ENCODE measurements around the gene DHX15.

DNA sequence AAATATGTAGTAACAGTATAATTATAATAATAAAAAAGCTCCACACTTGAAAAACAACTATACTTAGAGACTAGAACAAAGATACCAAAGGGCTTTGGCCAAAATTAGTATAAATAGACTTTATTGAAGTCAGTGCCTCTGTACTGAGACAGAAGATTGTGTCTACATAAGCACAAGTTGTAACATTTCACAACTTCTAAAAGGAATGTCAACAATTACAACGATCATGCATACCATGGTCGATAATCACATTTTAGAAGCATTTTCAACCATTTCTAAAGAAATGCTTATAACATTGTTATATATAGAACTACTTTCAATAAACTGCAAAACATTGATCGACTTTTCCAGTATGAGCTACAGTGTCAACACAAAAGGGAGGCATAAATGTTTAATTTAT lies 57.0 kb downstream of the DHX15 start:
- TF ChIP-seq, protein P1, sequence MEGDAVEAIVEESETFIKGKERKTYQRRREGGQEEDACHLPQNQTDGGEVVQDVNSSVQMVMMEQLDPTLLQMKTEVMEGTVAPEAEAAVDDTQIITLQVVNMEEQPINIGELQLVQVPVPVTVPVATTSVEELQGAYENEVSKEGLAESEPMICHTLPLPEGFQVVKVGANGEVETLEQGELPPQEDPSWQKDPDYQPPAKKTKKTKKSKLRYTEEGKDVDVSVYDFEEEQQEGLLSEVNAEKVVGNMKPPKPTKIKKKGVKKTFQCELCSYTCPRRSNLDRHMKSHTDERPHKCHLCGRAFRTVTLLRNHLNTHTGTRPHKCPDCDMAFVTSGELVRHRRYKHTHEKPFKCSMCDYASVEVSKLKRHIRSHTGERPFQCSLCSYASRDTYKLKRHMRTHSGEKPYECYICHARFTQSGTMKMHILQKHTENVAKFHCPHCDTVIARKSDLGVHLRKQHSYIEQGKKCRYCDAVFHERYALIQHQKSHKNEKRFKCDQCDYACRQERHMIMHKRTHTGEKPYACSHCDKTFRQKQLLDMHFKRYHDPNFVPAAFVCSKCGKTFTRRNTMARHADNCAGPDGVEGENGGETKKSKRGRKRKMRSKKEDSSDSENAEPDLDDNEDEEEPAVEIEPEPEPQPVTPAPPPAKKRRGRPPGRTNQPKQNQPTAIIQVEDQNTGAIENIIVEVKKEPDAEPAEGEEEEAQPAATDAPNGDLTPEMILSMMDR (IDR thresholded peaks at IDR 0.05; ENCODE audit: low read depth, low read length, poor library complexity, severe bottlenecking): no peak
- TF ChIP-seq EZH2phosphoT487 (IDR thresholded peaks at IDR 0.05; ENCODE audit: borderline replicate concordance, low read length): no peak
